Thoracic aorta (tissue), 2 donors: ENCODE data around the gene TAS1R3. TPM values are rescaled to one million over a fixed set of nuclear protein-coding genes. Genes with fewer than 3 reads are reported as not detected.
A peak's percentile ranks its signal among the peaks of the same experiment; 100 is the strongest.

ENCODE experiments used
- ATAC-seq: fragments of 150-250 bp; one replicate; pipeline ENCODE4 v1.8.0; 2017; ENCODE audit warnings: low read depth; ENCODE audit not compliant: insufficient number of reproducible peaks, low FRiP score
- DNase-seq: peaks from one replicate; pipeline ENCODE4 v3.0.0-alpha.2; 2020; ENCODE audit warnings: low spot score
- H3K27ac ChIP-seq, 2 donors: fragments of 200-600 bp; sonication (generic); 1 replicate in 1 of 2; 2 replicates in 1 of 2; pipeline ENCODE4 v1.5.1; 2016; ENCODE audit warnings: mild to moderate bottlenecking in 2 of 2, moderate library complexity in 2 of 2
- H3K27me3 ChIP-seq: fragments of 200-600 bp; sonication (generic); replicated peaks from 2 replicates; pipeline ENCODE4 v1.6.0; 2016; ENCODE audit warnings: mild to moderate bottlenecking; ENCODE audit not compliant: insufficient read depth
- H3K36me3 ChIP-seq: fragments of 200-600 bp; sonication (generic); one replicate; pipeline ENCODE4 v1.5.1; 2016
- H3K4me1 ChIP-seq, 2 donors: fragments of 200-600 bp; sonication (generic); 1 replicate in 1 of 2; 2 replicates in 1 of 2; pipeline versions ENCODE4 v1.5.1 to v1.6.0; 2016; ENCODE audit warnings: low read depth in 2 of 2, mild to moderate bottlenecking in 1 of 2; ENCODE audit not compliant: control insufficient read depth in 1 of 2
- H3K4me3 ChIP-seq: fragments of 200-600 bp; sonication (generic); 2 replicates; pipeline ENCODE4 v1.5.1; 2016; ENCODE audit warnings: mild to moderate bottlenecking
- H3K9me3 ChIP-seq: fragments of 200-600 bp; sonication (generic); 2 replicates; pipeline ENCODE4 v1.5.1; 2016
- CTCF ChIP-seq: fragments of 200-600 bp; sonication (generic); IDR thresholded peaks from one replicate; pipeline ENCODE4 v1.5.1; 2019; ENCODE audit warnings: antibody characterized with exemption
- total RNA-seq, 2 donors: library from RNA; depleted of rRNA; stranded (reverse); fragments of >200 nt; gene quantifications; one replicate each; pipeline versions ENCODE4 v1.1.0 to v1.2.3, GENCODE V29; 2016

TAS1R3 gene
- total RNA-seq, 2 donors from 2014 or later = 0.14 TPM; not detected in 1

- Histone ChIP-seq H3K27me3 (no peaks in the 10 kb centered on the region), H3K27ac (peak overlapping the region; percentile 97 to 99), H3K9me3 (no peaks in the 10 kb centered on the region), H3K4me1 (peaks cover 32 to 70% of the 10 kb centered on the region in 2 donors), H3K36me3 (peaks cover 12% of the 10 kb centered on the region), H3K4me3 (peak overlapping the region; percentile 87)
- no peak for TF ChIP-seq CTCF
- DNase-seq (no peak), ATAC-seq (no peak)
Measured at GRCh38 chr1:1357871-1358432, 26.9 kb downstream of the TAS1R3 start.

- no peaks in the 10 kb centered on the region for H3K27me3 ChIP-seq
- peak within 1 kb of the TSS; percentile 87 for H3K4me3 ChIP-seq
- no peaks in the 10 kb centered on the region for H3K9me3 ChIP-seq
- no peak for TF ChIP-seq CTCF
- H3K27ac ChIP-seq = peak within 1 kb of the TSS; percentile 97 to 99
- H3K36me3 ChIP-seq = peaks cover 9% of the 10 kb centered on the region
- ATAC-seq (peak; percentile 50), DNase-seq (peak; percentile 37)
- H3K4me1 ChIP-seq = peaks cover 32 to 63% of the 10 kb centered on the region in 2 donors
Measured at GRCh38 chr1:1358433-1359271, 27.6 kb downstream of the TAS1R3 start, which contains the start of gene MXRA8. Gene MXRA8, minus strand, starts transcription at chr1:1358555. Its CDS starts 51 bp downstream, at chr1:1358504.

- H3K27ac ChIP-seq = peak overlapping the region; percentile 97 to 99
- no peak for TF ChIP-seq CTCF
- ATAC-seq (no peak), DNase-seq (no peak)
- peak overlapping the region; percentile 87 for H3K4me3 ChIP-seq
- no peaks in the 10 kb centered on the region for H3K27me3 ChIP-seq
- H3K36me3 ChIP-seq = peaks cover 3% of the 10 kb centered on the region
- H3K4me1 ChIP-seq = peaks cover 32 to 57% of the 10 kb centered on the region in 2 donors
- H3K9me3 ChIP-seq = no peaks in the 10 kb centered on the region
Measured at GRCh38 chr1:1359308-1359663, 28.2 kb downstream of the TAS1R3 start.

GRCh38 chr1:1359664-1360468 lies 28.8 kb downstream of the TAS1R3 start:
- Histone ChIP-seq H3K27me3 (no peaks in the 10 kb centered on the region), H3K27ac (peak overlapping the region; percentile 97 to 99), H3K9me3 (no peaks in the 10 kb centered on the region), H3K4me1 (peaks cover 32 to 51% of the 10 kb centered on the region in 2 donors), H3K36me3 (no peaks in the 10 kb centered on the region), H3K4me3 (peak overlapping the region; percentile 87)
- DNase-seq = no peak
- TF ChIP-seq CTCF = no peak
- ATAC-seq = no peak
